Large intestine (tissue), 3 donors: ENCODE results near the gene SLC25A33. TPM values are rescaled to one million over a fixed set of nuclear protein-coding genes. Genes with fewer than 3 reads are reported as not detected.

Experiments
- DNase-seq, 2 donors: peaks; one replicate each; pipeline versions ENCODE4 v3.0.0 to v3.0.0-alpha.2; 2013
- H3K27ac ChIP-seq: one replicate; pipeline ENCODE4 v1.5.1; 2013; ENCODE audit warnings: low read length
- H3K27me3 ChIP-seq: 2 replicates; pipeline ENCODE4 v1.6.1; 2013; ENCODE audit warnings: low read length; ENCODE audit not compliant: control insufficient read depth, insufficient read depth
- H3K36me3 ChIP-seq: 2 replicates; pipeline ENCODE4 v1.6.1; 2013; ENCODE audit warnings: low read length; ENCODE audit not compliant: control insufficient read depth, insufficient read depth
- H3K4me1 ChIP-seq: one replicate; pipeline ENCODE4 v1.6.1; 2013; ENCODE audit warnings: low read length; ENCODE audit not compliant: control insufficient read depth, insufficient read depth
- H3K4me3 ChIP-seq: one replicate; pipeline ENCODE4 v1.5.1; 2013; ENCODE audit warnings: low read length
- H3K9me3 ChIP-seq: one replicate; pipeline ENCODE4 v1.6.1; 2013; ENCODE audit warnings: mild to moderate bottlenecking, low read depth, low read length, moderate library complexity; ENCODE audit not compliant: control insufficient read depth
- WGBS: methylation state at CpG from one replicate; pipeline ENCODE4 v1.1.5; 2013; ENCODE audit warnings: low lambda C conversion rate; ENCODE audit not compliant: insufficient coverage; 5-methylcytosine and 5-hydroxymethylcytosine counted together
- polyA plus RNA-seq: library from polyadenylated mRNA; unstranded; fragments of 120-200 nt; gene quantifications from one replicate; pipeline ENCODE4 v1.2.1, GENCODE V29; 2013

SLC25A33 gene
- polyA plus RNA-seq, 1 donor, result 6.0 TPM

DNA sequence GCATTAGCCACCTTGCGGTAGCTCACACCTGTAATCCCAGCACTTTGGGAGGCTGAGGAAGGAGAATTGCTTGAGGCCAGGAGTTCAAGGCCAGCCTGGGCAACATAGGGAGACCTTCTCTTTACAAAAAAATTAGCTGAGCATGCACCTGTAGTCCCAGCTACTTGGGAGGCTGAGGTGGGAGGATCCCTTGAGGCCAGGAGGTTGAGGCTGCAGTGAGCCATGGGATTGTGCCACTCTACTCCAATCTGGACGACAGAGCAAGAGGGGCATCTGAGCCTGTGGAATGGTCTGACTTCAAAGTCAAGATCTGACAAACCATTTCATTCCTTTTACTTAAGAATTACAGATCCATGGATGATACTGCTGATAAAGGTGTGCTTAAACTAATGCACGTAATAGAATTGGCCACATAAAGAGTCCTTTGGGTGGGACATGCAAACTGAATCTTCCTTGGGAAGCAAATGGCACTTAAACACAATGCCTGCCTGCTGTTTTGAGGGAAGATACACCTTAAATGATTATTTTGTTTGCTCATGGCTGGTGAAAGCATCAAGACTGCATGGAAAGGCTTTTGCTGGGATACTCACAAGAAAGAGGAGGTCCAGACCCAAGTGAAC, 47.0 kb downstream of the SLC25A33 start:
- H3K4me3 ChIP-seq, result no peak overlapping the region
- DNase-seq, result no peak

DNA sequence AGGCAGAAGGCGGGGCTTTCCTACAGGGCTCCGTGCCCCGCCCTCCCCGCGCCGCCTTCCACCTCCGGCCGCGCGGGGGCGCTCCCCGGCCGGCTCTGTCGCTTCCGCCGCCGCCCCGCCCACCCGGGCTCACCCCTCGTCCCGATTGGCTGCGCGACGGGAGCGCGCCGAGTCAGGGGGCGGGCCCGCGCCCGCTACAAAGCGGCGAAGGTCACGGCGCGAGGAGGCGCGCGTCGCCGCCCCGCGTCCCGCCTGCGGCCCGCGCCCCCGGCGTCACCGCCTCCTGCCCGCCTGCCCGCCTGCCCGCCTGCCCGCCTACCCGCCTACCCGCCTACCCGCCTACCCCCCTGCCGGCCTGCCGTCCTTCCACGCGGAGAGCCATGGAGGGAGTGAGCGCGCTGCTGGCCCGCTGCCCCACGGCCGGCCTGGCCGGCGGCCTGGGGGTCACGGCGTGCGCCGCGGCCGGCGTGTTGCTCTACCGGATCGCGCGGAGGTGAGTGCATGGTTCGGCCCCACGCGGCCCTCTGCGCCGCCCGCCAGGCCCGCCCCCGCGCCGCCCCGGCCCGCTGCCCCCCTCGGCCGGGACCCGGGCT, 49.4 kb downstream of the SLC25A33 start, which contains the start of gene TMEM201:
TSS of gene TMEM201 (plus strand) at position 361 of the 593 bp plus-strand sequence. CDS start at position 381, 20 bp downstream.
- Histone ChIP-seq H3K27me3 (no peaks in the 10 kb centered on the region), H3K4me1 (peaks cover 24% of the 10 kb centered on the region), H3K27ac (no peak within 1 kb of the TSS), H3K9me3 (no peaks in the 10 kb centered on the region), H3K4me3 (peak within 1 kb of the TSS; percentile 56), H3K36me3 (peaks cover 3% of the 10 kb centered on the region)
- peak; percentile 94 to 95 for DNase-seq
- WGBS, result no CpG with 5 or more reads among the region's 94 CpGs

More for the DNA sequence above, 47.0 kb downstream of the SLC25A33 start:
- Histone ChIP-seq H3K27me3 (no peaks in the 10 kb centered on the region), H3K4me1 (peaks cover 9% of the 10 kb centered on the region), H3K36me3 (peaks cover 11% of the 10 kb centered on the region), H3K27ac (no peak overlapping the region), H3K9me3 (no peaks in the 10 kb centered on the region)
- WGBS, result no CpG with 5 or more reads among the region's 3 CpGs

DNA sequence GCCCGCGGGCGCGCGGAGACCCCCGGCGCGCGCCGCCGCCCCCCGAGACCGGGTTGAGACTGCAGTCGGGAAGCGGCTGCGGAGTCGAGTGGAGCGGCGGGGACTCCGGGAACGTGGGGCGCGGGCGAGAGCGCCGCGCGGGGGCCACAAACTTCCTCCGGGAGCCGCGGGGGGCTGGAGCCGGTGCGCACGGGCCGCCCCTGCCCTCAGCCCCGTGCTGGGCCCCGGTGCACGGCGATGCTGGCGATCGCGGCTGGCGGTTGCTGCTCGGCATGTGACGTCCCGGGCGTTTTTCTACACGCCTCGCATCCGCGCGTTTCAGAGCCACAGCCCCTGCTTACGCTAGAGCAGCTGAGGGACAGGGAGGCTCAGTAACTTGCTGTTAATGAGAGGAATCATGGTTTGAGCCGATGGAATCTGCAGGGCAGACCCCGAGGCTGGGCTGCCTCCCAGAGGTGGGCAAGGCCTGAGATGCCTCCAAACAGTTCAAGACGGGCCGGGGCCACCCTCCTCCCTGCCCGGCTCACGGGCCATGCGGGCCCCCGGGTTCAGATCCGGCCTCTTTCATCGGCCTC, 50.0 kb downstream of the SLC25A33 start:
- no peaks in the 10 kb centered on the region for H3K27me3 ChIP-seq
- H3K27ac ChIP-seq, result no peak overlapping the region
- DNase-seq, result peak; percentile 22 to 62
- peaks cover 3% of the 10 kb centered on the region for H3K36me3 ChIP-seq
- peaks cover 29% of the 10 kb centered on the region for H3K4me1 ChIP-seq
- no peaks in the 10 kb centered on the region for H3K9me3 ChIP-seq
- WGBS, result no CpG with 5 or more reads among the region's 63 CpGs
- H3K4me3 ChIP-seq, result peak overlapping the region; percentile 56

DNA sequence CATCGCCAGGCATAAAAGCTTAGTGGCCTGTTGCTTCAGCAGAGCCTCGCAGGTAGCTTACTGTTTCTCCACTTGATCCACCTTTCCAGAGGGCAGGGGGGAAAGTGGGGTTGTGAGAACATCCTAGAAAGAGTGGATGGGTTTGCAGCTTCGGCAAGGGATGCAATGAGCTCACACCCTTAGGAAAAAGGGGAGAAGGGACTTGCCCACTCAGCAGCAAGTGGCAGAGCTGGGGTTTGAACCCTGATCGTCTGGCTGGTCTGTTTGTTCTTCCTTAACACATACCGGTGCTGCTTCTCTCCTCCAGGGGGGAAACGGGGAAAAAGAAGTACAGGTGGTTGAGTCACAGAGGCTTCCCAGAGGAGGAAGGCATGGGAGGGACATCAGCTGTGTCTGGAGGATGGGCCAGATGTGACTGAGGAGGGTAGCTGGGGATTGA, 50.5 kb downstream of the SLC25A33 start:
- WGBS, result no CpG with 5 or more reads among the region's 6 CpGs
- H3K27me3 ChIP-seq, result no peaks in the 10 kb centered on the region
- peak overlapping the region; percentile 56 for H3K4me3 ChIP-seq
- H3K36me3 ChIP-seq, result peaks cover under 1% of the 10 kb centered on the region
- DNase-seq, result peak in 1 of 2 donors; percentile 26
- no peak overlapping the region for H3K27ac ChIP-seq
- H3K4me1 ChIP-seq, result peaks cover 29% of the 10 kb centered on the region
- no peaks in the 10 kb centered on the region for H3K9me3 ChIP-seq

DNA sequence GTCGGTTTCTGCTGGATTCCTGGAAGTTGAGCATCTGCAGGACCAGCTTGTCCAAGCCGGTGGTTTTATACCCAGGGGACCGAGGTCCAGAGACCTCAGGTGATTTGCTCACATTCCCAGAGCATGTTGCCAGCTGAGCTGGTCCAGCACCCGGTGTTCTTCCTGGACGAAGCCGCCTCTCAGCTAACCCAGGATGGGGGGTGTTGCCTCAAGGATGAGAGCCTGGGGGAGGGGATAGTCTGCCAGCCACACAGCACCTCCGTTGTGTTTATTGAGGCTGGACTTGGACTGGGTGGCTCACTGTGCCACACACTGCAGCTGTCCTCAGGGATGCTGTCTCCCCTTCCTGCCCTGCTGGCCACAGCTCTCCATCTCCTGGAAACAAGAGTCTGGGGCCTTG, 50.9 kb downstream of the SLC25A33 start:
- H3K9me3 ChIP-seq, result no peaks in the 10 kb centered on the region
- WGBS, result no CpG with 5 or more reads among the region's 7 CpGs
- no peak overlapping the region for H3K27ac ChIP-seq
- no peaks in the 10 kb centered on the region for H3K36me3 ChIP-seq
- no peak overlapping the region for H3K4me3 ChIP-seq
- H3K27me3 ChIP-seq, result no peaks in the 10 kb centered on the region
- no peak for DNase-seq
- H3K4me1 ChIP-seq, result peaks cover 29% of the 10 kb centered on the region

DNA sequence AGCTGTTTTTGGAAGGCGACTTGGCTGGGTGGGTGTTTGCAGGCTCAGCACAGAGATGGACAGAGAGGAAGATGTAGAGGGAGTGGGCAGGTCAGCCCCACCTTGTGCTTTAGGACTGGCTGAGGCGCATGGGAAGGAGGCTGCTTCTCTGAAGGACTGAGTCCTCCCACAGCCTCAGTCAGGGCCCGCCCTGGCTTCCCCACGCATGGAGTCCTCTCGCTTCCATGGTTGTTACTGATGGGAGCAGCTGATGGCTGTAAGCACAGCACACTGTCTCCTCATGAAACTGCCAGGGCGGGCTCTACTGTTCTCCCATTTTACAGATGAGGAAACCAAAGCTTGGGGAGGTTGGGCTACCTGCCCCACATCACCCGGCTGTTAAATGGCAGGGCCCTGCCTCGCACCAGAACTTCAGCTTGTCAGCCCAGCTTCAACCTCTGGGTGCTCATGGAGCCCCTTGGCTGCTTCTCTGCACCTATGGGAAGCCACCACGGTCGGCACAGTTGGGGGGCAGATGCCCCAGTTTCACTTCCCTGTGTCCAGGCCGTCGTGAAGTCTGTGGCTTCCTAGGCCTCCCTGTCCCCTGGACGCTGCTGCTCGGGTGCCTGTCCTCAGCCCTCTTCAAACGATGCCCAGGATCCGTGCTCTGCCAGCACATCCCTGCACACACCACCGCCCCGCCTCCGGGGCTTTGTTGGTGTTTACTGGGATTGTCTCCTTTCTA, 51.8 kb downstream of the SLC25A33 start:
- H3K4me1 ChIP-seq, result peaks cover 29% of the 10 kb centered on the region
- no peak overlapping the region for H3K27ac ChIP-seq
- H3K9me3 ChIP-seq, result no peaks in the 10 kb centered on the region
- WGBS, result no CpG with 5 or more reads among the region's 19 CpGs
- DNase-seq, result no peak
- H3K27me3 ChIP-seq, result no peaks in the 10 kb centered on the region
- no peaks in the 10 kb centered on the region for H3K36me3 ChIP-seq
- no peak overlapping the region for H3K4me3 ChIP-seq

DNA sequence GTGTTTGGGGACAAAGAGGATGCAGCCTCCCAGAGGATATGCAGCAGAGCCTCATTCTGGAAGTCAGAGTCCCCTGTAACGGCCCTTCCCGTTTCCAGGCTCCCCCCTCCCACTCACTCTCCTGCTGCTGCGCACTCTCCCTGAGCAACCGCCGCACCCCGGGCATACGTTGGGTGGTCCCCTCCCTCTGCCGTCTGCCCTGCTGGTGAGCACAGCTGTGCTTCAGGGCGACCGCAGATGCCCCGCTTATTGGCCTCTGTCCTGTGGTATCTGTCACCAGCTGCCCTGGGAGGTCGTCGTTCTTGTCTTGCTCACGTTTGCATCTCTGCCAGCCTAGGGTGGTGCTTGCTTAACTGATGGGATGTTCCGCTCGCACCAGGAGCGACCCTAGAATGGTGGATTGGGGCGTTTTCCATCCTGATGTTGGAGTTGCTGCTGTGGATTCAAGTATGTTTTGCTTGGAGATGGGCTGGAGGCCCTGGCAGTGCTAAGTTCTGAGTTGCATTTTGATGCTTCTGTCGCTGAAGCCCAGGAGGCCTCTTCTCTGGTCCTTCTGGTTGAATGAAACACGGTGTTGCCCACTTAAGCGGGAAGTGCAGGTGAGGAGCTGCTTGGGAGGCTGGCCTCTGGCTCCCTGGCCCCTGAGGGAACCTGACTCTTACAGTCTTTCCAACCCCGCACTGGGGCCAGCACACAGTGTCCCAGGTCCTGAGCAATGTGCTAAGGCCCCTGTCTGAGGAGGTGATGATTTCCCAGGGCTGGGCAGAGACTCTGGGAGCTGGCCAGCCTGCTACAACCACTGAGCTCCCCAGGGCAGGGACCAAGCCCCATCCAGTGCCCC, 52.6 kb downstream of the SLC25A33 start:
- Histone ChIP-seq H3K4me3 (no peak overlapping the region), H3K27ac (no peak overlapping the region), H3K9me3 (no peaks in the 10 kb centered on the region), H3K36me3 (peaks cover under 1% of the 10 kb centered on the region), H3K4me1 (peaks cover 29% of the 10 kb centered on the region), H3K27me3 (no peaks in the 10 kb centered on the region)
- no CpG with 5 or more reads among the region's 22 CpGs for WGBS
- DNase-seq, result no peak

DNA sequence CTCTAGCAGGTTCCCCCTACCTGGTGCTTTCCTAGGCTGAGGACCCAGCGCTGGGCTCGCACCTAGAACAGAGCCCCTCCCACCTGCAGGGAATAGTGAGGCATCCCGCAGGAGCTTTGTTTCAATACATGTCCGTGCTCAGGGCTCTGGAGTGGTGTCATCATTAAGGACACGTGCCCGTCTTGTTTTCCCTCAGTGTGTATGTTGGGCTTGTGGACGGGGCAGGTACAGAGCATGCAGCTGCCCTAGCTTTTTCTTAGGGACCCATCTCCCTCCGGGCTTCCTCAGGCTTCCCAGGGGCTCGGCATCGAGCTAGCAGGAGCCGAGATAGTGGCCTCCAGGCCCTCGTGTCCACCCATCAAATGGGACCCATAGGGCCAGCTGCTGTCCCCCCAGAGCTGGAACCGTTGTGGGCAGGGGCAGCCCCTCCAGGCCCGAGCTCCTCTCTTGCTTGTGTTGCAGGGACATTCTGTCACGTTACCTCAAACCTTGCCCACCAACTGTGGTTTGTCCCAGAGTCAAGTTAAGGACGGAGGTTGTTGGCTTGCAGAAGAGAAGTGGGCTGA, 53.3 kb downstream of the SLC25A33 start:
- H3K4me3 ChIP-seq, result no peak overlapping the region
- peaks cover 29% of the 10 kb centered on the region for H3K4me1 ChIP-seq
- no peak overlapping the region for H3K27ac ChIP-seq
- WGBS, result 80% methylated on average over 1 of the region's 16 CpGs
- DNase-seq, result no peak
- H3K36me3 ChIP-seq, result peaks cover 8% of the 10 kb centered on the region
- H3K9me3 ChIP-seq, result no peaks in the 10 kb centered on the region
- no peaks in the 10 kb centered on the region for H3K27me3 ChIP-seq

DNA sequence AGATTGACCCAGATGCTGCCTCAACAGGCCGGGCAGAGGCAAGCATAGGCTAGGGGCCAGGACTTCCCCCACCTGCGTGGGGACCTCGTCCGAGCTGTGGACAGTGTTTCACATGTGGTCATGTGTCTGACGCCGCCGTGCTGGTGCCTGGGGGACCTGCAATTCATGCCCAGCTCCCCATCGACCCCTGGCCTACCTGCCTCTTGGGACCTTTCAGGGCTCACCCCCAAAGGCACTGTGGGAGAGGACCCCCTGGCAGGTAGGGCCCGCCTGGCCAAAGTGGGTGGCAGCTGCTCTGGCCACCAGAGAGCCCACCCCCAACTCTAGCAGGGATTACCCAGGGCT, 53.9 kb downstream of the SLC25A33 start:
- no CpG with 5 or more reads among the region's 9 CpGs for WGBS
- Histone ChIP-seq H3K4me1 (peaks cover 28% of the 10 kb centered on the region), H3K27ac (peak overlapping the region; percentile 7), H3K36me3 (peaks cover 12% of the 10 kb centered on the region), H3K9me3 (no peaks in the 10 kb centered on the region), H3K4me3 (no peak overlapping the region), H3K27me3 (no peaks in the 10 kb centered on the region)
- no peak for DNase-seq
